Activated gamma-delta T cell (primary cell): ENCODE measurements around the gene KRTCAP2.
"Not testable (repeated sequence)": the region's sequence is repeated elsewhere in the genome, so short reads cannot be mapped to it uniquely, and the experiment has no call there.

Experiments
- DNase-seq: peaks from one replicate; lab custom pipeline; 2025; lab: John Stamatoyannopoulos, UW

The KRTCAP2 gene

DNA sequence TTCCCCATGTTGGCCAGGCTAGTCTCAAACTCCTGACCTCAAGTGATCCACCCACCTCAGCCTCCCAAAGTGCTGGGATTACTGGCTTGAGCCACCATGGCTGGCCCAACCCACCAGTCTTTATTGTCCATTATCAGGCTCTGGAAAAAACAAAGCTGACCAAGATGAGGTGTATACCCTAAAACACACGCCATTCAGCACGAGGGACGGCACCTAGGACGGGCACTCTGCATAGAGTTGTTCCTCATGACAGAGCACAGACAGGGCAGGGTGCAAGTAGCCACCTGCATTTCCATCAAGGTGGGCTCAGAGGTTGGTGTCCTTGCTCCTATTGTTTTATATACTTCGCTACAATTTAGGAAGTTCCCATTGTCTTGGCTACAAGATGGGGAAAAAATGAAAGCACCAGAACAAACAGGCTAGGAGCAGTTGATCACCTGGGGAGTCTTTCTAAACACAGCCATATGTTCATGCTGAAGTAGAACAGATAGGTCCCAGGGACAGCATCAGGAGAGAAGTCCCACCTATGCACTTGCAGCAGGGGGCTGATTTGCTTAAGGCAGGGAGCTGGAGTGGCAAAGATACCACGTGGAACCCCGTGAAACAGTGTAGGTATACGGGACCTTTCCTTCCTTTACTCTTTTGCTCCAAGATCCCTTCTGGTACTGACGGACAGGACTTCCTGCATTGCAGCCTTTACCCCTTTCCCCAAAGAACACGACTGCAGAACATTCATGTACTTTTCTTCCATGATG is 4.5 kb downstream of the KRTCAP2 start:
- DNase-seq = no peak

DNA sequence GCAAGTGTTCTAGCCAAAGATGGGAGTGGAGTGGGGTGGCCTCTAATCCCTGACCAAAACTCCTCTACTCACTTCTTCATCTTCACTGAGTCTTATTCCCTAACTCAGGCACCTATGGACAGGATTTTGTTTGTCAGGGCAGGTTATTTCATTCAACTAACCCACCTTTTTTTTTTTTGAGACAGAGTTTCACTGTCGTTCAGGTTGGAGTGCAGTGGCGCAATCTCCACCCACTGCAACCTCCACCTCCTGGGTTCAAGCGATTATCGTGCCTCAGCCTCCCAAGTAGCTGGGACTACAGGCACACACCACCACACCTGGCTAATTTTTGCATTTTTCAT is 5.0 kb downstream of the KRTCAP2 start:
- DNase-seq = not testable (repeated sequence)

DNA sequence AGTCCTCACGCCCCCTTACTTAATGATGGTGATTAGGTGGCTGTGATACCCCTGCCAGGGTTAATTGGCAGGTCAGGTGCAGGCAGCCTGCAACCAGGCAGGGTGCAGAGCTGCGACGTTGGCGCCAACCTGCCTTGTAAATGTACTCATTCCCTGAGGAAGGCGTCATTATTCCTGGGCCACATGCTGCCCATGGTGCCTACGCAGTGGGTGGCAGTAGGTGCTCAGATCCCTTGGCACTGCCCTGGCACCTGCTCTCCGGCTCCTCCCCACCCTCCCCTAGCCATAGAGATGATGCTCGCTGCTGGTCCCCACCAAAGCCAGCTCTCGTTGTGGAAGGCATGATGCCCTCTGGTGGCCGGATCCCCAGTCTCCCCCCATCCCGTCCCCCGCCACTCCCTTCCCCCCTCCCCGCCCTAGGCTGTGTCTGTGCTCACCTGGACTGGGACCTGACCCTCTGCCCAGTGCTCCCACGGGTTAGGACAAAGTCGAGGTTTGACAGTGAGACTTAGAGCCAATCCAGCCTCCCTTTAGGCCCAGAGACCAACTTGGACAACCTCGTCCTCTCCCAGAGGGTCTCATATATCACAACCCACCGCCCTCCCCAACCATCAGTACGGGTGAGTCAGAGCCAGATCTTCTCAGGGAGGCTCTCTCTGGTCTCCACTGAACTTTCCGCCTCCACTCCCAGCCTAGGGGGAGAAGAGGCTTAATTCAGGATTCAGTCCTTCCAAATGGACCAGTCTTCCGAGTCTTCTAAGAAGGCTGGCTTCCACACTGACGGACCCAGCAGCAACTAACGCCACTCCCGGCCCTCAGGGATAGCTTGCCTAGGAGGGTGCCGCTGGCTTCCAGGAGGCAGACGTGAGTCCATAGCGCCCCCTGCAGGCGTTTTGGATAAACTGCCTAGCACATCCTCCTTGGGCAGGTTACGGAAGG is 5.7 kb downstream of the KRTCAP2 start:
- DNase-seq = no peak

DNA sequence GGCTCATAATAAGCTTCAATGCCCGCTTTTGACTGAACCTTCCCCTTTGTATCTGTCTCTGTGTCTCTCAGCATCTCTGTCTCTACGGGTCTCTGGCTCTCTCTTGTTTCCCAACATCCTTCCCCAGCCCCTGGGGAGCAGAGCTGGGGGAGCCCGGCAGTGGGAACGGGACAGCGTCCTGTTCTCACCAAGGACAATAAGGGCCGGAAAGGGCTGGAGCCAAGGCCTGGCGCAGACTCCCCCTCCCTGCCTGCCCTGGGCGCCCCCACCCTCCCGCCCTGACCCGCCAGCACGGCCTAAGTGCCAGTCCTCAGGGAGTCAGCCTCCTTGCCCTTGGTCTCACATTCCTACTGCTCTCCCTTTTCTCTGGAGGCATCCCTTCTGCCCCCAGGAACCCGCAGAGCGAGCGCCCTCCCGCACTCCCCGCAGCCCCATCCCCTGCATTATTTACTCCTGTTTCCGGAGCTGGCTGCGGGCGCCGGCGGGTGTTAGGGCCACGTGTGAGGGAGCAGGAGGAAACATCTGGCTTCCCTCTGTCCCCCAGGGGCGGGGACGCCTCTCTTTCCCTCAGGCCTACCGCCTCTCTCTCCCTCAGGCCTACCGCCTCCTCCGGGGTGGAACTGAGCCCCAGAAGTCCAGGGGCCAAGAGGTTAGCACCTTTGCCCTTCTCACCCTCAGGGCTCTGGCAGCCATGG is 6.5 kb downstream of the KRTCAP2 start:
- DNase-seq = no peak

DNA sequence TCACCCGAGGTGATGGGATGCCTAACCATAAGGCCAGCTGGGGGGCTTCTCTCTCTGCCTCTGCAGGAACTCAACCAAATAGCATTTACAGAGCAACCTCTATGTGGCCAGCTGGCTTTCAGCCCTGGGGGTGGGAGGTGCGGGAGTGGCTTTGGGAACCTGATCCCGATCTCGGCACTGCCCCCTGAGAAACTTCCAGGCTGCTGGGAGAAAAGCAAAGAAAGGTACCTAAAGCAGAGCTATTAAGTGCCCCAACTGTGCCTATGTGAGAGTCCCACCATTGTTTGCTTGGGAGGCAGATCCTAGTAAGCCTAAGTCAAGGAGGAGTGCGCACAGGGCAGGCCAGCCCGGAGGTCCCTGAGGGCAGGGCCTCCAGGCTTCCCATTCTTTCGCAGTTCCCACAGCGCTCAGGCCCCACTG is 7.0 kb downstream of the KRTCAP2 start:
- no peak for DNase-seq

DNA sequence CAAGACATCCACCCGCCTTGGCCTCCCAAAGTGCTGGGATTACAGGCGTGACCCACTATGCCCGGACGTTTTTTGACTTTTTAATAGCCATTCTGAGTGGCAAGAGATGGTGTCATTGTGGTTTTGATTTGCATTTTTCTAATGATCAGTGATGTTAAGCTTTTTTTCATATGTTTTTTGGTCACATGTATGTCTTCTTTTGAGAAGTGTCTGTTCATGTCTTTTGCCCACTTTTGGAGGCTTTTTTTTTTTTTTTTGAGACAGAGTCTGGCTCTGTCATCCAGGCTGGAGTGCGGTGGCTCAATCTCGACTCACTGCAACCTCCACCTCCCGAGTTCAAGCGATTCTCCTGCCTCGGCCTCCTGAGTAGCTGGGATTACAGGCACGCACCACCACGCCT is 8.5 kb downstream of the KRTCAP2 start:
- DNase-seq = not testable (repeated sequence)

DNA sequence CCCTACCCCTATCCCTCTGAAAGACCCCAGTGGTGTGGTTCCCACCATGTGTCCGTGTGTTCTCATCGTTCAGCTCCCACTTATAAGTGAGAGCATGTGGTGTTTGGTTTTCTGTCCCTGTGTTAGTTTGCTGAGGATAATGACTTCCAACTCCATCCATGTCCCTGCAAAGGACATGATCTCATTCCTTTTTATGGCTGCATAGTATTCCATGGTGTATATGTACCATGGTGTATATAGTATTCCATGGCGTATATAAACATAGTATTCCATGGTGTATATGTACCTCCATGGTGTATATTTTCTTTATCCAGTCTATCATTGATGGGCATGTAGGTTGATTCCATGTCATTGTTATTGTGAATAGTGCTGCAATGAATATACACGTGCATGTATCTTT is 9.3 kb downstream of the KRTCAP2 start:
- not testable (repeated sequence) for DNase-seq

DNA sequence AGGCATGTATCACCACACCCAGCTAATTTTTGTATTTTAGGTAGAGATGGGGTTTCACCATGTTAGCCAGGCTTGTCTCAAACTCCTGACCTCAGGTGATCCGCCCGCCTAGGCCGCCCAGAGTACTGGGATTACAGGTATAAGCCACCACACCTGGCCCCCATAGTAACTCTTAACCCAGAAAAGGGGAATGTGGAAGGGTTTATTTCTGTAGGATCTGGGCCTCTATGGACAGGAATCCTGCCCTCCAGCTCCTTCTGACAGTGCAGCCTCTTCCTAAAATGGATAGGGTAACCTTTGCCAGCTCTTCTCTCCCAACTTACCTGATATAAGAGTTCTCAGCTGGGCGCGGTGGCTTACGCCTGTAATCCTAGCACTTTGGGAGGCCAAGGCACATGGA is 10.5 kb downstream of the KRTCAP2 start:
- not testable (repeated sequence) for DNase-seq

DNA sequence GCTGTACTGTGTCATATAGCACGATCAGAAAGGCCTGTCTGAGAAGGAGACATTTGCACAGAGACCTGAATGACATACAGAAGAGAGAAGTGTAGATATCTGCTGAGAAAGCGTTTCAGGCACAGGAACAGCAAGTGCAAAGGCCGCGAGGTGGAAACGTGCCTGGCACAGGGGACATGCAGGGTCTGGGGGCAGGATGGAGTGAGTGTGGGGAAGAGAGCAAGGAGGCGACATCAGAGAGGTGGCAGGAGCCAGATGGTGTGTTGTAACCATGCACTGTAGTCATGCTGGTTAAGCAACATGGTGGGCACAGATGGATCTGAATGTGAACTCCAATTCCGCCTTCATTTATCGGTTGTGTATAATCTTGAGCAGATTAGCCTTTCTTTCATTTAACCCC is 13.0 kb downstream of the KRTCAP2 start:
- no peak for DNase-seq

DNA sequence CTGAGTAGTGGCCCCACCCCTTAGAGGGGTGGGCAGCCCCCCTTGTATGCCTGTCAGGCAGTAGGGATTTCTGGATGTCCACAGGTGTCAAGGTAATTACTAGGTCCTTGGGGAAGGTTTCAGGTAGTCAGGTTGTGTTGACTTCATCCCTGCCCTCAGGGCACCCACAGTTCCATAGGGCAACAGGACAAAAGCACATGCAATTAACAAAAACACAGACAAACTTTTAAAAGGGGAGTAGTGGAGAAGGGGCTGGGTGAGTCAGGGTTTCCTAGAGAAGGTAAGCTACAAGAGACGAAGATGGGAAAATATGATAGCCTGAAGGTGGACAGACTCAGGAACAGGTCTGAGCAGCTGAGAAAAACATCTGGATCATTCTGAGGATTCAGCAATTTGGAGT is 14.1 kb downstream of the KRTCAP2 start:
- DNase-seq = no peak

DNA sequence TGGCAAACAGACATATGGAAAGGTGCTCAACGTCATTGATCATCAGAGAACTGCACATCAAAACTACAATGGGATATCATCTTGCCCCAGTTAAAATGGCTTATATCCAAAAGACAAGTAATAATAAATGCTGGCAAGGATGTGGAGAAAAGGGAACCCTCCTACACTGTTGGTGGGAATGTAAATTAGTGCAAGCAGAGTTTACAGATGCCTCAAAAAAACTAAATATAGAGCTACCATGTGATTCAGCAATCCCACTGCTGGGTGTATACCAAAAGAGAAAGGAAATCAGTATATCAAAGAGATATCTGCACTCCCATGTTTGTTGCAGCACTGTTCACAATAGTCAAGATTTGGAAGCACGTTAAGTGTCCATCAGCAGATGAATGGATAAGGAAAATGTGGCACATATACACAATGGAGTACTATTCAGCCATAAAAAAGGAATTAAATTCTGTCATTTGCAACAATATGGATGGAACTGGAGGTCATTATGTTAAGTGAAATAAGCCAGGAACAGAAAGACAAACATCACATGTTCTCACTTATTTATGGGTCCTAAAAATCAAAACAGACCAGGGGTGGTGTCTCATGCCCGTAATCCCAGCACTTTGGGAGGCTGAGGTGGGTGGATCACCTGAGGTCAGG is 17.0 kb downstream of the KRTCAP2 start:
- DNase-seq = not testable (repeated sequence)

DNA sequence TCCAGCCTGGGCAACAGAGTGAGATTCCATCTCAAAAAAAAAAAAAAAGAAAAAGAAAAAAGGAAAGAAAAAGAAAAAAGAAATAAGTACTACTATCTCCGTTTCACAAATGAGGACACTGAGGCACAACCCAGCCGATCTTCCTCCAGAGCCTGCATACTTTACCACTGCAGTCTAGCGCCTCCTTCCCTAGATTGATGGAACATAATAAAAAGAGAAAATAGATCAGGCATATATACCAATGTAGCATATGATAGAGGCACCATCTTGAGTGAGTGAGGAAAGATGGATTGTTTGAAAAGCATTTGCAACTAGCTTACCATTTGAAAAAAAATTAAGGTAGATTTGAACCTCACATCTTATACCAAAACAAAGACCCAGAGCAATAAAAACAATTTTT is 27.6 kb downstream of the KRTCAP2 start:
- DNase-seq = no peak

DNA sequence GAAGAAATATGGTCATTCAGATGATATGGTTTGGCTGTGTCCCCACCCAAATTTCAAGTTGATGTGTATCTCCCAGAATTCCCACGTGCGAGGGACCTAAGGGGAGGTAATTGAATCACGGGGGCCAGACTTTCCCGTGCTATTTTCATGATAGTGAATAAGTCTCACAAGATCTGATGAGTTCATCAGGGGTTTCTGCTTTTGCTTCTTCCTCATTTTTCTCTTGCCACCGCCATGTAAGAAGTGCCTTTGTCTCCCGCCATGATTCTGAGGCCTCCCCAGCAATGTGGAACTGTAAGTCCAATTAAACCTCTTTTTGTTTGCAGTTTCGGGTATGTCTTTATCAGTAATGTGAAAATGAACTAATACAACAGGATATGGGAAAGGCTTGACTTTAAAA is 31.4 kb downstream of the KRTCAP2 start:
- no peak for DNase-seq

DNA sequence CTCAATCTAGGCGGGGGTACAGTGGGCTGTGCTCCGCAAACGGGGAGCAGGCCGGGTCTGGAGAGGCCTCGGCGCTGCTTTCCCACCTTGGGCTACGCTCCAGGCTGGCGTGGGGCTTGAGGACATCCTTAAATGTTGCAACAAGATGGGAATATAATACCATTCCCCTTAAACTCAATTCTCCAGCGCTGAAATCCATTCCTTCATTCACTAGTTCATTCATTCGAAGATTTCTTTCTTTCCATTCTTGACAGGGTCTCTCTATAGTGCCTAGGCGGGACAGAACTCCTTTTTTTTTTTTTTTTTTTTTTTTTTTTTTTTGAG is 32.5 kb downstream of the KRTCAP2 start:
- no peak for DNase-seq

DNA sequence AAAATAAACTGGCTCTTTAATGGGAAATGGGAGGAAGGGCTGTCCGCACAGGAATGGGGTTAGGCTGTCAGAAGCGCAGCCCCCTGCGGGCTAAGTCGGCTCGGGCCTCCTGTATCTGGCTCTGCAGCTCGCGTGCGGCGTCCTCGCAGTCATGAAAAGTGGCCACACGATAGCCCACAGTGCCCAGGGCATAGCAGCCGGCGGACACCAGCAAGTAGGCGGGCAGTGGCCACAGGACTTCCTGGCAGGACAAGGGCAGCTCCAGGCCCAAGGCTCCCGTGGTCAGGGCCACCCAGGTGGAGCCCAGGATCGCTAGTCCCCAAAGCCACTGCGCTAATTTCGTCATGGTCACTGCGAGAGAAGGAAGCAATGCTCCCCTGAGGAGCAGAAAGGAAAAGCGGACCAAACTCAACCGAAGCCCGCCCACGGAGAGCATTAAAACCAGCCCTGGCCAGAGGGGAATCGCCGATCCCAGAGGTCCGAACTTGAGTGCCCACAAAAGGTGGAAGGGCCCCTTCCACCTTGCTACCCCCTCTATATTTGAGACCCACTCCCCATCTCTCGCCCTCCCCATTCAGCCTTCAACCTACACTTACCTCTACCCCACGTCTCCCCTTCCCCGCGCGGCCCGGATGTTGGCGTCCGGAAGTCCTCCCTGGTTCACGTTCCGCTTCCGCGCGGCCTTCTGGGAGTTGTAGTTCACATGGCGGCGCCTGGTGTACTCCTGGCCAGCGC is 33.0 kb downstream of the KRTCAP2 start, which contains the start of gene DPM3:
TSS of gene DPM3 (minus strand) at position 637 of the 735 bp plus-strand sequence. CDS start at position 346, 291 bp downstream.
- peak; percentile 68 for DNase-seq

DNA sequence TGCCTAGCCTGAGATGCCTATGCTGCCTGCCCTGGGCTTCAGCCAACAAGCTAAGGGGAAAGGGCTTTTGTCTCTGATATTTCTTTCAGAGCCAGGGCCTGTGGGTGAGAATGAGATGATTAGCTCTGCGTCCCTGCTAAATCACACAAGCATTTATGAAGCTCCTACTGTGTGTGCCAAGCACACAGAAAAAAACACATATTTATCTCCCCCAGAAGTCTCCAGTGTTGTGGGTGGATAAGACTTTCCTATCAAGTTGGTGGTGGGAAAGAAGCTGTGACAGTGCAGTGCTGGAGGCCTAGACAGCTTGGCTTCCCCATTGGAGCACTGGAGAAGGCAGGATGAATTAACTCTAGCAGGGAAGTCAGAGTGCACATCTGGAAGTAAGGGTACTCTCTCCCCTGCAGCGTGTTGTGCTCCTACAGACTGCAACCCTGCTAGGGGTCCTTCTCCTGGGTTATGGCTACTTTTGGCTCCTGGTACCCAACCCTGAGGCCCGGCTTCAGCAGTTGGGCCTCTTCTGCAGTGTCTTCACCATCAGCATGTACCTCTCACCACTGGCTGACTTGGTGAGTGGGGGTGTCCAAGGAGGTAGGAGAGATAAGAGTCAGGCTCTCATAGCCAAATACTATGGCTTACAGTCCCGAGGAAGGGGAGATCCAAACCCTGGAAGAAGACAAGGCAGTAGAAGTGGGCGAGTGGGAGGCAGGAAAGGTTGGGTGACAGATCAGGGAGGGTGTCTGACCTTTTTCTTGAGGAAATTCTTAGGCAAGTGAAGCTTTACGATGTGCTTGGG is 35.8 kb downstream of the KRTCAP2 start:
- DNase-seq = no peak

DNA sequence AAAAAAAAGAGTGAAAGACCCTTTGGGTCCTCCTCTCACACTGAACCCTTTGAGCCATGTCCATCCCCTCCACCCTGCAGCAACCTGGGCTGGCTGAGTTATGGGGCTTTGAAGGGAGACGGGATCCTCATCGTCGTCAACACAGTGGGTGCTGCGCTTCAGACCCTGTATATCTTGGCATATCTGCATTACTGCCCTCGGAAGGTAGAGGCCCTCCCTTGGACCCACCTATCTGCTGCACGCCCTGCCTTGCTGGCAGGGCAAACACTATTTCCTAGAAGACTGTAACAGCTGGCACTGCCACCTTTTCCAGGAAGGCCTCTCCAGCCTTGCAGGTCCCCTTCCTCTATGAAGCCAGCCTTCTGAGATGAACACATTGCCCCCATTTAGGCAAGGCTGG is 36.4 kb downstream of the KRTCAP2 start:
- DNase-seq = no peak

DNA sequence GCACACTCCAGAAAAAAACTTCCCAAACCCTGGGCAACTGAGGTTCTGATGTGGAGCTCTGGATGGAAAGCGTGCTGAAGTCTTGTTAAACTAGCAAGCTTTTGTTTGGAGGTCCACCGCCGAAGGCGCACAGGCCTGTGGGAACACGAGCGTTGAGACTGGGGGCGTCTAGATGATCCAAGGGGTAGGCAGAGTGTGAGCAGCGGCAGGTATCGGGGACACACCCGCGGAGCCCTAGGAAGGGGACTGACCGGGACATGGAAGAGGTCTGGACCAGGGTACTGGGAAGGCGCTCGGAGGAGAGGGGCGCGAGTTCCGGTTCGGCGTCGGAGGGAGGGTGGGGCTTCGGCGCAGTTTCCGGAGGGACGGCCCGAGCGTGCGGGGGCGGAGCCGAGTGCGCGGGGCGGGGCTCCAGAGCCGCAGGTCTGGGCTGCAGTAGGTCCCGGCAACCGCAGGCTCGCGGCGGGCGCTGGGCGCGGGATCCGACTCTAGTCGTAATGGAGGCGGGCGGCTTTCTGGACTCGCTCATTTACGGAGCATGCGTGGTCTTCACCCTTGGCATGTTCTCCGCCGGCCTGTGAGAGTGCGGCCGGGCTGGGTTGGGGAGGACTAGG is 37.6 kb downstream of the KRTCAP2 start, which contains the start of gene SLC50A1:
TSS of gene SLC50A1 (plus strand) at position 438 of the 614 bp plus-strand sequence. CDS start at position 498, 60 bp downstream.
- DNase-seq = peak; percentile 93

DNA sequence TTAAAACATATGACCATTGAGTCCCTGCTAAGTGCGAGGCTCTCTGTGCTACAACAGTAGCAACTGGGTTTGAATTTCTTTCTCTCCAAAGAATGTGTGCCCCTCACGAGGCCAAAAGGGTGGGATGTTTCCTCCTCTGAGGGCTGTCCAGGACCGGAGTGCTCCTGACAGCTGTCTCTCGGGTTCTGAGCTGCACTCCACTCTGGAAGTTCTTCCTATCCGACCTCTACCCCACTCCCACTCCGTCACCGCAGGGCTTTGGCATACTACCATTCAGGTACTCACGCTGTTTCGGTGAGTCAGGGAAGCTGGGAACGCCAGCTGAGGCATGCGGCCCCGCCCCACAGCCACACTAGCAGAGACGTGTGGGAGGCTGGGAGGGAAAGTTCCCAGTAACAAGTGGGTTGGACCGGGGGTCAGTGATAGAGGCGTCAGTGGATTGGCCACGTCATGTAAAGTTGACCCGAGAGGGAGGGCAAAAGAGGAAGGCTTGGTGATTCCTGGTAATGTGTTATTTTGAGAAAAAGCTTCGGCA is 38.2 kb downstream of the KRTCAP2 start:
- DNase-seq = no peak

DNA sequence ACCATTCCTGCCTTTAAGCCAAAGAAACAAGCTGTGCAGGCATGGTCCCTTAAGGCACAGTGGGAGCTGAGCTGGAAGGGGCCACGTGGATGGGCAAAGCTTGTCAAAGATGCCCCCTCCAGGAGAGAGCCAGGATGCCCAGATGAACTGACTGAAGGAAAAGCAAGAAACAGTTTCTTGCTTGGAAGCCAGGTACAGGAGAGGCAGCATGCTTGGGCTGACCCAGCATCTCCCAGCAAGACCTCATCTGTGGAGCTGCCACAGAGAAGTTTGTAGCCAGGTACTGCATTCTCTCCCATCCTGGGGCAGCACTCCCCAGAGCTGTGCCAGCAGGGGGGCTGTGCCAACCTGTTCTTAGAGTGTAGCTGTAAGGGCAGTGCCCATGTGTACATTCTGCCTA is 38.8 kb downstream of the KRTCAP2 start:
- no peak for DNase-seq
